NCI-H2029 (cell line): ENCODE results near the gene DGKI.

Source experiments
- DNase-seq: peaks from one replicate; lab custom pipeline; 2025; lab: John Stamatoyannopoulos, UW

The DGKI gene

DNA sequence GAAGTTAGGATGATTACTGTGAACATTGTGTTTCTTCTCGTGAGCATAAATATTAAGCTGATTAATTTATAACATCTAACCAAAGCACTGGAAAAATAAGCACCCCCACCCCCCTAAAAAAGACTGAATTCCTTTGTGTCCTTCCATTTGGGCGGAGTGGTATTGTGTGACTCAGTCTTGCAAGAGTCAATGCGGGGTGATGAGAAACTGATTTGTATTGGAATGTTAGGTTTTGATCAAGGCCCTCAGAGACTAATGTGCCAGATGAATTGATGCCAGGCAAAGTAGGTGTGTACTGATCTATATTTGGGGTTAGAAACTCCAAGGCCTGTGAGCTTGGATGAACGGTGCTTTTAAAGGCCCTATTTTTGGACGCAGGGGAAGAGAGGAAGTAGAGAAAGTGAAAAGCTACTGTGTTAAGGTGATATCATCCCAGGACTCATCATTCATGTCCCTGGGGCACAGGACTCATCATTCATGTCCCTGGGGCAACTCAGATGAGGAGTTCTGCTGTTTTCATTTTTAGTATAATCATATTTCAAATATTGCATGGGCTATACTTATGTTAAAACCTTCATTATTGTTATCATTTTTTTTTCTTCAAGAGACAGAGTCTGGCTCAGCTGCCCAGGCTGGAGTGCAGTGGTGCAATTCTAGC, 442.0 kb downstream of the DGKI start:
- DNase-seq, result no peak

DNA sequence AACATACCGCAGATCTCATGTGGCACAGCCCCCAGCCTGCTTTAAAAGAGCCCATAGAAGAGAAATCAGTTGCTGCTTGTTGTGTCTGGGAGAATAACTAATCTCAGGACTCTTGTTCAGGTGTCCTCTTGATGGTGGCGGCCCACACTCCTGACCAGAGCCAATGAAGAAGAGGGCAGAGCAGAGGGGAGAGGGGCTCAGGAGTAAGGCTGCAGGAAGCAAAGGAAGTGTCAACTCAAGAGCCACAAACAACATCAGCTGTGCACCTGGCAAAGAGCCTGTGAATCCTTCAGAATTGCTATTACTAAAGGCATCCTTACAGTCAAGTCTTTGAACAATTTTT, 443.4 kb downstream of the DGKI start:
- no peak for DNase-seq

DNA sequence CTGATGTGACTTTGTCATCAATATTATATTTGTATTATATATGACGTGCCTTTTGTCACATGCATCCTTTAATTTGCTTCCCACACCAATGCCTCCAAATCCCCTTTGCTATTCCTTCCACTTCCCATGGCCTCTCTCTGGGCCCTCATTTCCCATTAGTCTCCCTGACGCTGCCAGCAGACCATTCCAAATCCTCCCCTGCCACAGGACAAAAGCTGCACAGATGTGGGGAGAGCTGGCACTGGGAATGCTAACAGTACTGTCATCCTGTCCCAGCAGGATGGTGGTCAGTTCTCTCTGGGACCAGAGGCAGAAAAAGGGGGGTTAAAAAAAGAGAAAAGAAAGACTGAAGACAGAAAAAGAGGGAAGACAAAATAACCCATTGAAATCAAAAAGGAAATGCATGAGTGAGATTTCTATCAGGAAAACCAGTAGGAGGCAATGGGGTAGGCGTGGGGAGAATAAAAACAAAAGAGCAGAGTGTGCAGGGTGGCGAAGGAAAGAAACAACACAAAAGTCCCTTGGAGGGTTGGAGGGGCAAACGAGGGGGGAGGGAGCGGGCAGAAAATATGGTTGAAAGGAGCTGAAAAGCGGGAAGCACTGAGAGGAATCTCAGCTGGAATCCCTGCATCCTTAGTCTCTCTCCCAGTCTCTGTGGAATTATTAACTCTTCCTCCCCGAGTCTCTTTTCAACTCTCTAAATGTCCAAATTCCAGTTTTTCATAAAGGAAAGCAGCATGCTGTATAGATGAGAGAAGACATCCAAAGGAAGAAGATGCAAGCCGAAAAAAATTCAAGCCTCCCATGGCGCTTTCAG, 444.0 kb downstream of the DGKI start:
- no peak for DNase-seq

DNA sequence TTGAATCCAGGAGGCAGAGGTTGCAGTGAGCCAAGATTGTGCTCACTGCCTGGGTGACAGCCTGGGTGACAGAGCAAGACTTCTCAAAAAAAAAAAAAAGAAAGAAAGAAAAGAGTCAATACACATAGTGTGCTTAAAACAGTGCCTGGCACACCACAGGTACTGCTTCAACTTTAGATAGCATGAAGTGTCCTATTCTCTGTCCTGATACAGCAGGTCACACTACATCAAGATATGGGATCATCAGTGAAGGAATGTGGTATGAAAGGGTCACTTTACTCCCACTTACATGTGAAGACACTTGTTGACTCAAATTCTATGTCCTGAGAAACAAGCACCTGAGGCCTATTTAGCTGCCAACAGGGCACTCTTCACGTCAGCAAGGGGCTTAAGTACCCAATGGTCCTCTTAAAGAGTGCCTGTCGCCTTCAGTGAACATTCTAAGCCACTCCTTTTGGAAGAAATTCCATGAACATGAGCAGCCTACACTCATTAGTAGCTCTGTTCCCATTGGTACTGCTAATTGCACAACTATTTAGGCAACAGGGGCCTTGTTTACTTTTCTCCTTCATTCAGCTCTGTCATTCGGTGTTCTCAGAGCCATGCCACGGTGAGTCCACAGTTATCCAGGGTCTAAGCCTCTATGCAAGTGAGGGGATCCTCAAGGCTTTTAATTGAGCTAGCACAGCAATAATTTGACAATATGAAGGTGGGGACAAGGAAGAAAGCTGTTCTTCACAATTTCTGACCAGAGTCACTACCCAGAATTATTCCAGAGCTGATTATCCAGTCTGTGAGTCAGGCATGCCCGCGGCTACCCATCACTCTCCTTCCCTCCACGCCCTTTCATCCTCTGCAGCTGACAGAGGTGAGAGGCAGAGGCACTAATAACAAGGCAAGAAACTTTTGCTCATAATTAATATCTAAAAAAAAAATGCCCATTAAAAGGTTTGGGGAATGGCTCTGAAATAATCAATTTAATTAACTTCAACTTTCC, 446.6 kb downstream of the DGKI start:
- DNase-seq, result no peak

DNA sequence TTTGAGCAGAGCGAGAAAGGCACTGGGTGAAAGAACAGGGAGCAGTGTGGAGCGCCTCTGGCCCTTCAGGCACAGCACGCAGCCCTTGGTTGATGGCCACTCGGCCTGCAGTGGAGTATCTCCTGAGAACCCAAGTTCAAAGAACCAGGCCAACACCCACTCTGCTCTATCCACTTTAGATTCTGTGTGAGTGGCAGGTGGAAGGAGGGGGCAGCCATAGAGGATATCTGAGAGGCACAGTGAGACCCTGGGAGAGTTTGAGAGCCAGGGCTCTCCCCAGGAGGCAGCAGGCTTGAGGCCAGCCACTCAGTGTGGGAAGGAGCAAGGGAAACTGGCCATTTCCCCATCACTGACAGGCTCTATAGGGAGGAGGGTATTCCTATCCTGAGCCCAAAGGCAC, 450.7 kb downstream of the DGKI start:
- no peak for DNase-seq

DNA sequence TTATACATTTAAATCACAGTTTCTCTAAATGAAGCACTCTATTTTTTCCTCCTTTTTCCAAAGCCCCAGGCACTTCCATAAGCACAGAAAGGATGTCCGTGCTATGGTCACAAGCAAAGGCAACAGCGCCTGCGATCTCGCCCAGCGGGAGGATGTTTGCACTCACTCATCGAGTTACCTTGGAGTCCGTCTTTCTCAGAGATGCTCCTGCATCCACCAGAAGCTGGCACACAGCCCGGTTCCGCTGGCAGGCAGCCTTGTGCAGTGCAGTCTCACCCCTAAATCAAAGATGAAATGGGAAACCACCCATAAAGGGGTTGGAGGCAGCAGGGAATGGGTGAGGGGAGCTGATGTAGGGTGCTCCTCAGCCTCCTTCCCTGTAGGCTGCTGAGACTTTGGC, 451.4 kb downstream of the DGKI start:
- peak; percentile 70 for DNase-seq

DNA sequence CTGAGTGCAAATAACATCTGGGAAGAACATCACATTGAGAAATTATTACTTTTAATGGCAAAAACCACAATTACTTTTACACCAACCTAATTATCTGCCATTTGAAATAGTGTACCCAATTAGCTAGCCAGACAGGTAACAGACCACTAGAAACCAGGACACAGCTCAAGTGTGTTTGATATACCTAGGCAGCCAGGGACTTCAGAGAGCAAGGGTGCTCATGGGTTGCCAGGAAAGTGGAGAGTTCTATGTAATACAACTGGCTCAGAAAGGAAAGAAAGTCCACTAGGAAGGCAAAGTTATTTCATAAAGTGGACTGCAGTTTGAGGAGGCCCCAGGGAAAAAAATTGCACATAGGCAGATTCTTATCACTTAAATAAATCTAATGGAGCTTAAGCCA, 453.2 kb downstream of the DGKI start:
- DNase-seq, result peak; percentile 34

DNA sequence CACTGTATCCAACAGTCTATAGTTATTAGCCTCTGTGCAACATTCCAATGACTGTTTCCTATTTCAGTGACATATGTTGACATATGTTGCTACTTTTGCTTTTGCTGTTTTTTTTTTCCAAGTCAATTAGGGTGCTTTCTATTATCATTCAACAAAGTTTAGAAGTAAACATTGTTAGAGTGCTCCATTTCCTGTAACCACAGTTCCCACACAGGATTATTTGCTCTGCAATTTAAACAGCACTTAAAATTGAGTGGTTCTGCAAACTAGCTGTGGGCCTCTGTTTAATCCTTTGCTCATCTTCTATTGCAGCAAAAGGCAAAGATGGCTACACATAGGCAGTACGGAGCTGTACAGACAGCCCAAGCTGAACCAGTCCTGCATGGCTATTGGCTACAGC, 456.7 kb downstream of the DGKI start:
- peak; percentile 71 for DNase-seq

DNA sequence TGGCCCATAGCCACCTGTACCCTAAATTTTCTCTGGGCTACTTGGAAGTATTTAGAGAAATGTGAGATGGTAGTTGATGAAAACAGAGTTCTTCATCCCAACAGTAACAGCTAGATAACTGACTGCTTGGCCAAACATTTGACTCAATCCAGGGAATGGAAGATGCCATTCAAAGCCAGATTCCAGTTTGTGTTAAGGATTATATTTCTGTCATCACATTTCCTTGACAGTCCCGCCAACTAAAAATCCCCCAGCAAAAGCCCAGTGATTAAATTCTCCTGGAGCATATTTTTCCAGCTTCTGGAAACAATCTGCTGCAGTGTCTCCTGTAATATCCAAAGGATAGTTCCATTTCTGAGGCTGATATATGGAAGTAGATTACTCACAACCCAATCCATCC, 457.9 kb downstream of the DGKI start:
- DNase-seq, result no peak

DNA sequence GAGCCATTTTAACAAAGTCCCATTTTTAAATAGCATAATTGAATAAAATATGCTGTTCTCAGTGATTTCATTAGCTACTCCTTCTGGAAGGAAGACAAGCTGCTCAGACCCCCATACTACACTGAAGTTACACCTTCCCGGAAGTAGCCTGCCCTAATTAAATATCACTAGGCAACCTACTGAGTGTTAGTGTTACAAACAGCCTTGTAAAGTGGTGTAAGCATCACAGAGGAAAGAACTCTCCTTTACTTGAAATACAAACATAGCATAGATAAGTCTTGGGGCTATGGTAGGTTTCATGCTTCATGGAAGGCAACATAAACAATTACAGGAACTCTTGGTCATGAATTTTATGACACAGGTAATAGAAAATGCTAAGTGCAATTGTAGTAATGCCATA, 459.8 kb downstream of the DGKI start:
- no peak for DNase-seq

DNA sequence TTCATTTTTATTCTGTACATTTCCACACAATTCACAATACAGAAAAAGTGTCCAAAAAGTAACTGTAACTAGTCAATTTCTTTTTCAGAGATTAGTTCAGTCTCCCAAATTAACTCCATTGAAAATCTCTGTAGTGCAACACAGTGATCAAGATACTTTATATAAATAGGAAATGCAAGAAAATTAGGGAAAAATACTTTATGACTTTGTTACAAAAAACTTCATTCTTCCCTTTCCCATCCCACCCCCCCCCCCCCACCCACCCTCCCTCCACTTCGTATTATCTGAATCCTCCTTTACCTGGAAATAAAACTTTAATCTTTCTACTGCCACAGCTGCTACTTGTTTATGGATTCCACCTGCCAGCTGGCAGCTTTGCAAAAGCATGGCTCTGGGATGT, 465.7 kb downstream of the DGKI start:
- DNase-seq, result no peak

DNA sequence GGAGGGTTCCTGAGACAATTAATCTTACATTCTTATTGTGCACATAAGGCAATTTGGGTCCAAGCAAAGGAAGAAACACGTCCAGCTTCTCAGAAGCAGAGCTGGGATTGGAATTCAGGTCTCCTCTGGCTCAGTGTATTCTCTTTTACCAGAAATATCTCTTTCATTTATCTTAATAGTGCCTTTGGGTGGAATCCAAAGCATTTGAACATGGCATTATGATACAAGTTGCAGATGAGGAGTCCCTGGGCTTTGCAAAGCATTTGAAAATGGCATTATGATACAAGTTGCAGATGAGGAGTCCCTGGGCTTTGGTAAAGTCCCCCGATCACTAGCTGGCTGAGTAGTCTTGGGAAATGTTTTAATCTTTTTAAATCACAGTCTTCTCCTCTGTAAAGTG, 473.3 kb downstream of the DGKI start:
- DNase-seq, result no peak

DNA sequence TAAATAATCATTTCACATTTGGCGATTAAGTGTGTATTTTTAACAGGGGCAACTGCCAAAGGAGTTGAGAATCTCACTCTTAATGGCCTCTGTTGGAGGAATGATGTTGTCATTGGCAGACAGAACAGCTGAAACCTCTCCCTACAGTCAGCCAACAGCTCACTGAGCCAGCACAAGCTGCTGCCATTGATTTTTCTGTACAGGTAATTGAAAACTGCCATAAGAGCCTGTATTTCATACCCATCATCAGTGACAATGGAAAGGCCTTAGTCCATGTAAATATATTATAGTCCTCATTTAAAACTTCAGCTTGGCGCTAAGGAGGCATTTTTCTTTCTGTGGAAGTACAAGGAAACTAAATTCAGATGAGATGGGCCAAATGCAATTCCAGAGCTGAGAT, 475.2 kb downstream of the DGKI start:
- DNase-seq, result no peak

DNA sequence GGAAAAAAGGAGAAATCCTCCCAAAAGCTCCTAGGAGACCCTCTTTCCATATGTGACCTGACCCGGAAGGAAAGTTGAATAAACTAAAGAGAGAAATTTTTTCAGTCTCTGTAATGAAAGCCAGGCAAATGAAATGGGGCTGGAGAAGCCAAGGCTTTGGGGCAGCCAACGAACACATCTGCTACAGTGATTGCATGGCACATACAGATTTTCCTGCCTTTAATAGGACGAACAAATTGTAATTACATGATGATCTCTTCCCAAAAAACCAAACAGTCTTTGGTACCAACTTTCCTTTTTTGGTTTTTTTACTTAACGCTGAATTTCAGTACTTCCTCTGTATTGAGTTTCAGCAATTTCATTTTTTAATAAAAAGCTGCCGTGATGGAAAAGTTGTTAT, 479.8 kb downstream of the DGKI start:
- DNase-seq, result no peak

DNA sequence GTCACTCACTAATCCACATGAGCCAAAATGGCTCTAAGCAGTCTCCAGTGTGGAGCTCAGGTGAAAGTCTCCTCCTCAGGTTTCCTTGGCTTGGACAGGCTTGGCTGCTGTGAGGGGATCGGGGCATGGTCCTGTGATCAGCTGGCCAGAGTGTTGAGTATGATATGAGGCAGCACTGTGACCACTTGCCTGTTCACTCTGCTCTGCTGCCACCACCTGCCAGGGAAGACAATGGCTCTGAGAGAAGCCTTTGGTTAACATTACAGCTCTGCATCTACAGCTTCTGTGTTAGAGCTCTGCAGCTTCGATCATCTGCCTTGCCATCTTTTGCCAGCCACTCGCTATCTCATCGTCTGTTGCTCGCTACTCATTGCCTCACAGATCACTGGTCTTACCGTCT, 483.1 kb downstream of the DGKI start:
- DNase-seq, result no peak

DNA sequence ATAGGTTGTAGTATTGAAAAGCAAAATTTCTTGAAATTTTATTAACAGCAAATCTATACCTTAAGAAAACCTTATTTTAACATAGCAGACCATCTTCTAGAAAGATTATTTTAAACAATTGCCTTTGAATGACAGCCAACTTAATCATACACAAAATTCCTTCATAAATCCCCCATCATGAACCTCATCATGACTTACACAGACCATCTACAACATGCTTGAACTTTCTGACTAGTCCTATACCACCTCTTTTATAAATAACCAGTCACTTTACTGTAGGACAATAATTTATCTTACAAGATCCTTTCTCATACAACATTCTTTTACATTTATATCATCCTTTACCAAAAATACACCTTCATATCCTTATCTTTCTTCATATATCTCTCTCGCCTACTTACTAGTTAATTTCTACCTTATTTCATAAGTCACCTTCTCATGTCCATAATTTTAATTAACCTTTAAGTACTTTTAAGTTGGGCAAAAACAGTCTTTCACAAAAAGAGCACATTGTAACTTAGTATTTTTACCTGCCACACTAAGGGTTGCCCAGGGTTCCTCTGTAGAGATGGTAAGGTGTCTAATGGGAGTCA, 486.6 kb downstream of the DGKI start:
- DNase-seq, result no peak

DNA sequence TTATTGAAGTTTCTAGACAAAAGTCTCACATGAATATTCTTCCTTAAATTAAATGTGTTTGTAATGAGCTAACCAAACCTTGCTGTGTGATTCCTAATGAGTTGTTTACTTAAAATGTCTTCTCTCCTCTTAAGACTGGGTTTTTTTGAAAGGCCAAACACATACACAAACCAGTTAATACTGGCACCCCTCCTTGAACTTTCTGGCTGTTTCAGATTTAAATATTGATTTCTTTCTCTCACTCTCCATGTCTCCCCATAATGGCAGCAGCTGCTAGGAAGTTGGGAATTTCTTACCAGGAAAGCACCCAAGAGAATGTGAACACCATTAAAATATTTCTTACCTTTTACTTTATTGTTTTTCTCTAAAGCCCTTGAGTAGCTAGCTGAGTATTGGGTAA, 491.8 kb downstream of the DGKI start:
- peak; percentile 60 for DNase-seq

DNA sequence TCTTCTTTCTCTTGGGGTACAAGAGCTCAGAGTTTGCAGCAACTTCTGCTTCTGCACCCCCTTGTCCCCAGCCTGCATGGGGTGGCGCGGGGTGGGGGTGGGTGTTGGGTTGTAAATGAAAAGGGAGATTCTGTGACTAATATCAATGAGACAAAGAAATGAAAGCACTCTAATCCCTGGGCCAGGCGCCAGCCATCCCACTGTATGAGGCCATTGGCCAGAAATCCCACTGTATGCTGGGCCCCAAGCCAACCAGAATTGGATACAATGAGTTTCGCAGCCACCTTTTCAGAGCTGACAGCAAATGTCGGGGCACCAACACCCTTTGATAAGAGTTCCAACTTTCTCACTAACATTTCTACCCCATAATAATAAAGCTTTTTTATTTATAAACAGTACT, 492.4 kb downstream of the DGKI start:
- peak; percentile 94 for DNase-seq

DNA sequence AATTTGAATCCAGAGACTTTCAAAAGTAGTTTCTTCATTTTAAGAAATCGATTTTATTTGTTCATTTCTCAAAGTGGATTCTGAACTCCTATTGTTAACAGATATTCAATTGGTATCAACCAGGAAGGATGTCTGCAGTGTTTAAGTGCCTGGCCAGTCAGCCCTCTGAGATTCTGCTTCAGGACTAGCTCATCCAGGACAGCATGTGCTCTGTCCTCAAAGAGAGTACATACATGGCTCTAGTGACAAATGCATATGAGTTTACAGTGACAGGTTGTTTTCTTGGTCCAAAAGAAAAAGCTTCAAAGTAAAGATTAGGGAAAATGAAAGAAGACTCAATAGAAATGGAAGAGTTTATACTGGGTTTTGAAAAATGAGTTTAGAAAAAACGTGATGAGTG, 494.8 kb downstream of the DGKI start:
- DNase-seq, result no peak

DNA sequence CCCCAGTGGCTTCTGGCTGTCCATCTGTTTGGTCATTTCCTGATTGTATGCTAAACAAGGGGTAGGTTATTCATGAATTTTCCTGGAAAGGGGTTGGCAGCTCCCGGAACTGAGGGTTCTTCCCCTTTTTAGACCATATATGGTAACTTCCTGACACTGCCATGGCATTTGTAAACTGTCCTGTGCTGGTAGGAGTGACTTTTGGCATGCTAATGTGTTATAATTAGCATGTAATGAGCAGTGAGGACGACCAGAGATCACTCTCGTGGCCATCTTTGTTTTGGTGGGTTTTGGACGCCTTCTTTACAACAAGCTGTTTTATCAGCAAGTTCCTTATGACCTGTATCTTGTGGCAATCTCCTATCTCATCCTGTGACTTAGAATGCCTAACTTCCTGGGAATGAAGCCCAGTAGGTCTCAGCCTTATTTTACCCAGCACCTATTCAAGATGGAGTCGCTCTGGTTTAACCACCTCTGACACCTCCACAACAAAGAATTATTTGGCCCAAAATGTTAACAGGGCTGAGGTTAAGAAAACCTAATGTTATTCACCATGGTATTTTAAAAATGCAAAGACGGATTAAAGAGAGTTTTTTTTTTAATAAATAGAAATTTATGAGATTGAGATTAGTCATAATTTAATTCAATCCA, 500.9 kb downstream of the DGKI start:
- DNase-seq, result no peak

DNA sequence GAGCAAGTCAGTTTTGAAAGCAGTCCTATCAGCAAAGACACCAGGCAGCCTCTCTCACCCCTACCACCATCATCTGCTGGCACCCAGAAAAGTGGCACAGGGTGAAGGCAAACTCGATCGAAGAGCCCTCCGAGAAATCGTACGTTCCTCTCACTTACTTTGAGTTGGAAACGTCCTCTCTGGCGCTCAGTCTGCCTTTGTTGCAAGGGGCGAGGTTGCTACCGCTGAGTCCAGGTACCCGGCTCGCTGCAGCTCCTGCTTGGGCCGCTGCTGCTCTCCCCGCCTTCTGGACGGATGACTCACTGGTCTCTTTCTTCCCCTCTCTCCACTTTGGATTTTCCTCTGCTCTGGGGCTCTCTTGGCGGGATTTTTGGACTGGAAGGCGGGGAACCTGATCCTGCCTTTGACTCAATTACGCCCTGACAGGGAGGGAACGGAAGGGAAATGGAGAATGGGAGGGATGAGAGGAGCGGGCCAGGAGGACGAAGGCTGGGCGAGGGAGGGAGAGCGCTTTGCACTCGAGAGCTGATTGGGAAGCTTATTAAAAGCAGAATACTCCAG, 503.4 kb downstream of the DGKI start, which contains the start of gene PTN:
Gene PTN (minus strand): TSS at position 453 of the 561 bp plus-strand sequence. CDS start 88,760 bp downstream, outside the sequence.
- DNase-seq, result peak; percentile 61
